Measurements from ENCODE around the gene ABCA1. TPM values are rescaled to one million over a fixed set of nuclear protein-coding genes. Genes with fewer than 3 reads are reported as not detected.

Gene ABCA1
- total RNA-seq, 6 experiments from 2014 or later: 9.1 to 16.5 (median 9.4) TPM

DNA sequence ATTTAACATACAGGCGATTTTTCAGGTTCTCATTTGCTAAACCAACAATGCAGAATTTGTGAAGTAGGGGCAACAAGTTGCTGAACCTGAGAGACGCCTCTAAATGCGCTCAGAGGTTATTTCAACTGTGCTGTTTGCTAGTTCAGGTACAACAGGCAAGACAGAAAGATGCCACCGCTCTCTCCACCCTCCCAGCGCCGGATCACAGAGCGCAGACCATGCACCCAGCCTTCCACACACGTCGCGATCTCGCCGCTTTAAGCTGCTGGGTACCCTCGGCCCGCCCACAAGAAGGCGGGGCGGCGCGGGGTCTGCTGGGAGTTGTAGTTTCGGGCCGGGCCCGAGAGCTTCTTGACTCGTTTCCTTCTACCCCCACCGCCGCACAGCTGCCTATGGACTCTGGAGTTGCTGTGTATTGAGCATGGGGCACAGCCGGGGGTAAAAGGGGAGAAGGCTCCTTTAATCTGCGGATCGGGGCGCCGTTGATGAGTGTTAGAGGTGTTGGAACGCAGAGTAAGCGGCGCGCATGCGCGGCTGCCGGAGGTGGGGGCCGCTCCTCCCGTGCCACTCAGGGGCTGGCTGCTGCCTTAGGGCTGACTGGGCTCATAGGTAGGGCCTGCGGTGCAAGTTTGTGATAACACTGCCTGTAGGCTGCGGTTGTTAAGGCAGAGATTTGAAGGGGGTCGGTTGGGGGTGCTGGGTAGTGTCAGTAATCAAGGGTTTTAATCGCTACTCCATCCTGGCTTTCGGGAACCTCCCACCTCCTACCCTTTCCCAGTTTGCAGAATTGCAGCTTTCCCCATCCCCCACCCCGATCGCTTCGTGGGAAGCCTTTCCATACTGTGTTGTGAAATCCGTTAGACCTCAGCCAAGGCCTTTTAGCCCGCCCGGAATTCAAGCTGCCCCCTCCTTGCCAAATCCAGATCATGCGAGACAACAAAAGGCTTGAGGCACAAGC, 40.3 kb upstream of the ABCA1 start:
- H3K36me3 Mint-ChIP-seq (ENCODE audit: low read depth): no peaks in the 10 kb centered on the region
- DNase-seq: peak; percentile 63
- H3K9me3 Mint-ChIP-seq: no peaks in the 10 kb centered on the region
- H3K4me3 Mint-ChIP-seq: peak overlapping the region; percentile 97
- H3K27me3 Mint-ChIP-seq (ENCODE audit: insufficient read depth): peaks cover 3% of the 10 kb centered on the region; the same call in 1 of the 2 replicates
- TF ChIP-seq, protein P1, sequence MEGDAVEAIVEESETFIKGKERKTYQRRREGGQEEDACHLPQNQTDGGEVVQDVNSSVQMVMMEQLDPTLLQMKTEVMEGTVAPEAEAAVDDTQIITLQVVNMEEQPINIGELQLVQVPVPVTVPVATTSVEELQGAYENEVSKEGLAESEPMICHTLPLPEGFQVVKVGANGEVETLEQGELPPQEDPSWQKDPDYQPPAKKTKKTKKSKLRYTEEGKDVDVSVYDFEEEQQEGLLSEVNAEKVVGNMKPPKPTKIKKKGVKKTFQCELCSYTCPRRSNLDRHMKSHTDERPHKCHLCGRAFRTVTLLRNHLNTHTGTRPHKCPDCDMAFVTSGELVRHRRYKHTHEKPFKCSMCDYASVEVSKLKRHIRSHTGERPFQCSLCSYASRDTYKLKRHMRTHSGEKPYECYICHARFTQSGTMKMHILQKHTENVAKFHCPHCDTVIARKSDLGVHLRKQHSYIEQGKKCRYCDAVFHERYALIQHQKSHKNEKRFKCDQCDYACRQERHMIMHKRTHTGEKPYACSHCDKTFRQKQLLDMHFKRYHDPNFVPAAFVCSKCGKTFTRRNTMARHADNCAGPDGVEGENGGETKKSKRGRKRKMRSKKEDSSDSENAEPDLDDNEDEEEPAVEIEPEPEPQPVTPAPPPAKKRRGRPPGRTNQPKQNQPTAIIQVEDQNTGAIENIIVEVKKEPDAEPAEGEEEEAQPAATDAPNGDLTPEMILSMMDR (IDR thresholded peaks at IDR 0.05): no peak
- peaks cover 30% of the 10 kb centered on the region for H3K4me1 Mint-ChIP-seq (ENCODE audit: low read depth)
- H3K27ac Mint-ChIP-seq: peak overlapping the region; percentile 93

DNA sequence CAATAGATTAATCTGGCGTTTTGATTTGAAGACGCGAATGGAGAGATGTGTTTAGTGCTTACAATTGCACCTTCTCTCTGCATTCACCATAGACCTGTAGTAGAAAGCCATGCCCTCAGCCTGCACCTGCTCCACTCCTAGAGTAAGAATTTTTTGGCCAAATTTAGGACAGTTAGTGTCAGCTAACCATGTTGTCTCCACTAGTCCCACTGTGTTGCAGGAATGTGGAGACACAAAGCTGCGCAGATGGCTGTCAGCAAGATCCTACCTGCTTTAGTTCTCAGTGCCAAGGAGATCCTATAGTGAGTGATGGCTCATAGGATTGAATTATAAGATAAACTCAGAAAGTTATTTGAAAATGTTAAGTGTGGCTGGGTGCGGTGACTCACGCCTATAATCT, 35.1 kb upstream of the ABCA1 start:
- Mint-ChIP-seq H3K9me3 (no peaks in the 10 kb centered on the region), H3K4me1 (ENCODE audit: low read depth) (peaks cover 18% of the 10 kb centered on the region), H3K36me3 (ENCODE audit: low read depth) (no peaks in the 10 kb centered on the region), H3K4me3 (no peak overlapping the region), H3K27ac (no peak overlapping the region), H3K27me3 (ENCODE audit: insufficient read depth) (peaks cover 8% of the 10 kb centered on the region; the same call in 1 of the 2 replicates)
- DNase-seq: no peak
- TF ChIP-seq, protein P1 (IDR thresholded peaks at IDR 0.05): no peak

DNA sequence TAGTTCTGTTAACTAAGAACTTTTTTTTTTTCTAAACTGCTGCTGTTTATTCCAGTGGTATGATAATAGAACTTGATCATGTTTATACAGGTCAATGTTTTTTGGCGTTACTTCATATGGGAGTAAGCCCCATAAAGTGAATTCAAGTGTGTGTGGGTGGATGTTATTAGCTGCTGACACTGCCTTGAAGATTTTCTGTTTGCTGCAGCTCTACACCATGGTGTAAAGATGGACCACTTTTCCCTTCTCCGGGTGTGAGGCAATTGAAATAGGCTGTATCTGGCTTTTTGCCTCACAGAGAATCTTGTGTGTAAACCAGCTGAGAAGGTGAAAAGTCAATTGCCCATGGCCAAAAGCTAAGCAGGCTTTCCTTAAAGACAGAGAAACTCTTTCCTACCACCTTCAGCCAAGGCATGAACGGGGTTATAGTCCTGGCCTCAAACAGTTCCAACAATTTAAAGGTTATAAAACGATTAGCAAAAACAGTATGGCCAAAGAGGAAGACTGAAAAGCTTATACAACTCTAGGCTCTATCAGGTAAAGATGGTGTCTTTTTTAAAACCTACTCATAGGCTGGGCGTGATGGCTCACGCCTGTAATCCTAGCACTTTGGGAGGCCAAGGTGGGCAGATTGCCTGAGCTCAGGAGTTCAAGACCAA, 33.9 kb upstream of the ABCA1 start:
- H3K4me1 Mint-ChIP-seq (ENCODE audit: low read depth): peaks cover 15% of the 10 kb centered on the region
- TF ChIP-seq, protein P1 (IDR thresholded peaks at IDR 0.05): no peak
- no peak overlapping the region for H3K27ac Mint-ChIP-seq
- H3K27me3 Mint-ChIP-seq (ENCODE audit: insufficient read depth): peaks cover 8% of the 10 kb centered on the region; the same call in 1 of the 2 replicates
- H3K9me3 Mint-ChIP-seq: no peaks in the 10 kb centered on the region
- H3K4me3 Mint-ChIP-seq: no peak overlapping the region
- H3K36me3 Mint-ChIP-seq (ENCODE audit: low read depth): no peaks in the 10 kb centered on the region
- no peak for DNase-seq

DNA sequence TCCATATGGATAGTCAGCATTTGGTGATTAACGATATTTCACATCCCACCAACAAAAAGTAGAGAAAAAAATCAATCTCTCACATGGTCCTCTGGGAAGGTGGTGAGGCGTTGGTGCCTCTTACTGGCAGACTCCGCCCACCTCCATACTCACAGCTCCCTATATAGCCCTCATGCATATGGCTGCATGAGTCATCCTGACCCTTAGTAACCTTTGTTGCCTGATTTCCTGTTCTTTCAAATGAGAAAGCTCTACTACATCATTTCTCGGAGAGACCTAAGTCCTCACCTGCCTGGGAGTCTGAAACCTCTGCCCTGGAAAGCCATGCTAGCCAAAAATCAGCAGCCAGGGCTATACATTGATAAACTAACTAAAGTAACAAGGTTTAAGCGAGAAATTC, 33.3 kb upstream of the ABCA1 start:
- Mint-ChIP-seq H3K9me3 (no peaks in the 10 kb centered on the region), H3K4me1 (ENCODE audit: low read depth) (peaks cover 15% of the 10 kb centered on the region), H3K27ac (no peak overlapping the region), H3K27me3 (ENCODE audit: insufficient read depth) (peaks cover 6% of the 10 kb centered on the region; the same call in 1 of the 2 replicates), H3K4me3 (no peak overlapping the region), H3K36me3 (ENCODE audit: low read depth) (no peaks in the 10 kb centered on the region)
- peak; percentile 13 for DNase-seq
- TF ChIP-seq, protein P1 (IDR thresholded peaks at IDR 0.05): no peak

DNA sequence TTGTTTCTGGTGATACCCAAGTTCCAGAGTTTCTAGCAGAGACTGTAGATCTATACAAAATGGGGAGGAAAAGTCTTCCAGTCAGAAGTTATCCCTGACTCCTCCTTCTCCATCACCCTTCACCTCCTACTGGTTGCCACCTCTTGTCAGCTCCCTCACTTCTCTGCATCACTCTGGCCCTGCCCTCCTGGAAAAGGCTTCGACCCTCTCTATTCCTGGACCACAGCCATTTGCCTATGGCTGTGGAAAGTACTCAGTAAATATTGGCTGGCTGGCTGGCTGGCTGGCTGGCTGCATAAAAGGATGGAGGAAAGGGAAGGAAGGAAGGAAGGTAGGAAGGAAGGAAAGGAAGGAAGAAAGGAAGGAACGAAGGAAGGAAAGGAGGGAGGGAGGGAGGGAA, 32.7 kb upstream of the ABCA1 start:
- H3K36me3 Mint-ChIP-seq (ENCODE audit: low read depth): no peaks in the 10 kb centered on the region
- no peak for DNase-seq
- no peak overlapping the region for H3K27ac Mint-ChIP-seq
- peaks cover 15% of the 10 kb centered on the region for H3K4me1 Mint-ChIP-seq (ENCODE audit: low read depth)
- no peaks in the 10 kb centered on the region for H3K9me3 Mint-ChIP-seq
- H3K4me3 Mint-ChIP-seq: no peak overlapping the region
- TF ChIP-seq, protein P1 (IDR thresholded peaks at IDR 0.05): no peak
- H3K27me3 Mint-ChIP-seq (ENCODE audit: insufficient read depth): peaks cover 5% of the 10 kb centered on the region; the same call in 1 of the 2 replicates
